Measurements from ENCODE around the gene GSTP1. TPM values are rescaled to one million over a fixed set of nuclear protein-coding genes. Genes with fewer than 3 reads are reported as not detected.

Gene GSTP1
- total and polyA plus RNA-seq, 4 donors, result 632 to 2,206 (median 1,023) TPM

DNA sequence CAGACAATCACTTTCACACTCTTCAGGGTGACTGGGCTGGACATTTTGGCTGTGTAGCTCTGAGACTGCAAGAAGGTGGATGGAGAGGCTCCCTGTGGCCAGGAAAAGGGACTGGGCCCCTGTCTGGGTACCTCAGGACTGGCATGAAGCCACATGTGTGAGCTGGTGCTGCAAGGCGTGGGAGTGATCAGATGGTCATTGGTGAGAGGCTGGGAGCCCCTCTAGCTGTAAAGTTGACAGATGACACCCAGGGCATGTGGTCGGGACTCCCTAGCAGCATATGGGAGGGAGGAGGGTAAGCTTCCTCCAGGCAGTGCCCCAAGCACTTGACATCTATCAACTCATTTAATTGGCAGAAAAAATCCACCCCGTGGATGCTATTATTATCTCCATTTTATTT is 41.4 kb upstream of the GSTP1 start:
- WGBS, 2 donors, result 71 to 83% methylated on average over 3 of the region's 3 CpGs

GRCh38 chr11:67542971-67543370 is 40.6 kb upstream of the GSTP1 start:
- no peaks in the 10 kb centered on the region for H3K4me1 ChIP-seq (ENCODE audit: control insufficient read depth in 5 of 5, insufficient read depth in 5 of 5, low read length in 5 of 5)
- no peak for TF ChIP-seq CTCF (IDR thresholded peaks at IDR 0.05; ENCODE audit: control extremely low read depth, extremely low read depth)
- DNase-seq (no peak), ATAC-seq (ENCODE audit: insufficient read depth, low FRiP score) (no peak)
- H3K4me3 ChIP-seq, result no peak overlapping the region
- H3K9me3 ChIP-seq (ENCODE audit: control insufficient read depth in 4 of 4, insufficient read depth in 3 of 4, low read length in 3 of 4), result no peaks in the 10 kb centered on the region
- no peak overlapping the region for H3K27ac ChIP-seq (ENCODE audit: low read depth in 1 of 2, low read length in 1 of 2)
- H3K27me3 ChIP-seq (ENCODE audit: control insufficient read depth in 3 of 3, insufficient read depth in 3 of 3, low read length in 2 of 3), result no peaks in the 10 kb centered on the region
- 62 to 76% methylated on average over 6 to 7 of the region's 7 CpGs for WGBS, 2 donors
- no peaks in the 10 kb centered on the region for H3K36me3 ChIP-seq (ENCODE audit: control insufficient read depth in 4 of 4, insufficient read depth in 4 of 4, low read length in 4 of 4)
- H3K9ac ChIP-seq (ENCODE audit: insufficient read depth in 1 of 2, low read length in 2 of 2), result no peak overlapping the region

More for the DNA sequence above, 41.4 kb upstream of the GSTP1 start:
- H3K36me3 ChIP-seq (ENCODE audit: control insufficient read depth in 4 of 4, insufficient read depth in 4 of 4, low read length in 4 of 4), result no peaks in the 10 kb centered on the region
- H3K4me3 ChIP-seq, result no peak overlapping the region
- no peak overlapping the region for H3K9ac ChIP-seq (ENCODE audit: insufficient read depth in 1 of 2, low read length in 2 of 2)
- H3K4me1 ChIP-seq (ENCODE audit: control insufficient read depth in 5 of 5, insufficient read depth in 5 of 5, low read length in 5 of 5), result no peaks in the 10 kb centered on the region
- TF ChIP-seq CTCF (IDR thresholded peaks at IDR 0.05; ENCODE audit: control extremely low read depth, extremely low read depth), result no peak
- H3K9me3 ChIP-seq (ENCODE audit: control insufficient read depth in 4 of 4, insufficient read depth in 3 of 4, low read length in 3 of 4), result no peaks in the 10 kb centered on the region
- DNase-seq, result no peak
- no peaks in the 10 kb centered on the region for H3K27me3 ChIP-seq (ENCODE audit: control insufficient read depth in 3 of 3, insufficient read depth in 3 of 3, low read length in 2 of 3)
- no peak for ATAC-seq (ENCODE audit: insufficient read depth, low FRiP score)
- no peak overlapping the region for H3K27ac ChIP-seq (ENCODE audit: low read depth in 1 of 2, low read length in 1 of 2)

- 51 to 64% methylated on average over 2 of the region's 2 CpGs for WGBS, 2 donors
- Histone ChIP-seq H3K27ac (ENCODE audit: low read depth in 1 of 2, low read length in 1 of 2) (no peak overlapping the region), H3K36me3 (ENCODE audit: control insufficient read depth in 4 of 4, insufficient read depth in 4 of 4, low read length in 4 of 4) (no peaks in the 10 kb centered on the region), H3K4me1 (ENCODE audit: control insufficient read depth in 5 of 5, insufficient read depth in 5 of 5, low read length in 5 of 5) (no peaks in the 10 kb centered on the region), H3K9ac (ENCODE audit: insufficient read depth in 1 of 2, low read length in 2 of 2) (no peak overlapping the region), H3K27me3 (ENCODE audit: control insufficient read depth in 3 of 3, insufficient read depth in 3 of 3, low read length in 2 of 3) (no peaks in the 10 kb centered on the region), H3K4me3 (no peak overlapping the region), H3K9me3 (ENCODE audit: control insufficient read depth in 4 of 4, insufficient read depth in 3 of 4, low read length in 3 of 4) (no peaks in the 10 kb centered on the region)
- no peak for TF ChIP-seq CTCF (IDR thresholded peaks at IDR 0.05; ENCODE audit: control extremely low read depth, extremely low read depth)
- peak in 1 of 3 donors; percentile 17 for DNase-seq
- ATAC-seq (ENCODE audit: insufficient read depth, low FRiP score), result no peak
Measured at GRCh38 chr11:67543585-67543984, 40.0 kb upstream of the GSTP1 start.

DNA sequence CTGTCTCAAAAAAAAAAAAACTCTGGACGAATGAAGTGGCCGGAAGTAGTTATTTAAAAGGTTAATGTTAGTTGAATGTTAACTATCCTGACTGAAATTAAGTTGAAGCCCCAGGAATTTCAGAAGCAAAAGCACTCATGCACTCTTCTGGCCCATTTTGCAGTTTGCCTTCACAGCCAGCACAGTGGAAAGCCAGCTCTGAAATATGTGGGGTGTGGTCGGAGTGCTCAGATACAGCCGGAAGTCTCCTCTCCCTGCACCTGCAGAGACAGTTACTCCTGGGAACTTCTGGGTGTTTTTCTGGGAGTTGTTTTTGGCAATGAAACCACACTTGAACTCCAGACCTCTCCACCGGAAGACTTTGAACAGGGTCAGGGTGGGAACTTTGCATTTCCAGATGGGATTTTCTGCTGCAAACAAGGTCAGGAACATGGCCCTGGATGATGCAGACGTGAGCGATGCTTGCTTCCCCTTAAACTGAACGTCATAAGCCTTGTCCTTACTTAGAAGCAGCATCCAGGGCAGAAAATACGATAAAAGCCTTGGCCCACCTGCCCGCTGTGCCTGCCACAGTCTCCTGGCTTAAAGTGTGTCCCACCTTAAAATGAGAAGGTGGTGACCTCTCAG is 38.9 kb upstream of the GSTP1 start:
- Histone ChIP-seq H3K27me3 (ENCODE audit: control insufficient read depth in 3 of 3, insufficient read depth in 3 of 3, low read length in 2 of 3) (no peaks in the 10 kb centered on the region), H3K9me3 (ENCODE audit: control insufficient read depth in 4 of 4, insufficient read depth in 3 of 4, low read length in 3 of 4) (no peaks in the 10 kb centered on the region), H3K36me3 (ENCODE audit: control insufficient read depth in 4 of 4, insufficient read depth in 4 of 4, low read length in 4 of 4) (no peaks in the 10 kb centered on the region), H3K4me1 (ENCODE audit: control insufficient read depth in 5 of 5, insufficient read depth in 5 of 5, low read length in 5 of 5) (no peaks in the 10 kb centered on the region), H3K27ac (ENCODE audit: low read depth in 1 of 2, low read length in 1 of 2) (peak overlapping the region in 1 of 2 donors; percentile 78), H3K9ac (ENCODE audit: insufficient read depth in 1 of 2, low read length in 2 of 2) (no peak overlapping the region), H3K4me3 (no peak overlapping the region)
- 58 to 73% methylated on average over 10 of the region's 10 CpGs for WGBS, 2 donors
- DNase-seq (peak in 2 of 3 donors; percentile 17 to 19), ATAC-seq (ENCODE audit: insufficient read depth, low FRiP score) (no peak)
- no peak for TF ChIP-seq CTCF (IDR thresholded peaks at IDR 0.05; ENCODE audit: control extremely low read depth, extremely low read depth)
